Fibroblast of pulmonary artery (primary cell): ENCODE measurements around the gene LDB3.
A peak's percentile ranks its signal among the peaks of the same experiment; 100 is the strongest.

ENCODE experiments used
- DNase-seq: peaks from one replicate; pipeline ENCODE4 v3.0.0-alpha.2; 2010; ENCODE audit warnings: low read depth
- H3K4me3 ChIP-seq: replicated peaks from 2 replicates; pipeline ENCODE4 v1.5.1; 2011; ENCODE audit warnings: low read depth, mild to moderate bottlenecking, control low read depth, low read length, moderate library complexity
- TF ChIP-seq, protein P1 (sequence below): IDR thresholded peaks from 2 replicates; pipeline ENCODE4 v1.5.1; 2011; ENCODE audit warnings: mild to moderate bottlenecking, control low read depth, low read length, inconsistent platforms; ENCODE audit errors: missing control alignments

Gene LDB3

DNA sequence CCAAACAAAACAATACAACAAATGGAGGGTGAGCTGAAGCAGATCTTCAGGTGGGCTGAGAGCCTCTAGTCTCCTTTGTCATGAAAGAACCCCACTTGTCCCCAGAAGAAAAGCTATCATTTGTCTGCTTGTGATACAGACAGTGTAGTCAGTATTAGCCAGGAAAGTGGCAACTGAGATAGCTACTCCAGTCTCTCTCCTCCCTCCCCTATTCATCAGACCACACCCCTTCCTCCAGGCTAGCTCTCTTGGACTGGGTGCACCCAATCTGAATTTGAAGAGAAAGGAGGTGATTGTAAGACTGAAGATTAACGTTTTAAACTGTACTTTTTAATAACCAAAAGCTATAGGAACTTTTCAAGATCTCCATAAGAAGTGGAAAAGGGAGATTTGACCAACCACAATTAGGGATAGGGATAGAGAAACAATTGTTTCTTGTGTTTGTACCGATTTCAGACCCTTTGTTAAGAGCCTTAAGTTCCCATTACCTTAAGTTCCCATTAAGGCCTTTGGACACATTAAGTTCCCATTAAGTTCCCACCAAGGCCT, 102.2 kb downstream of the LDB3 start:
- no peak for DNase-seq
- TF ChIP-seq, protein P1, sequence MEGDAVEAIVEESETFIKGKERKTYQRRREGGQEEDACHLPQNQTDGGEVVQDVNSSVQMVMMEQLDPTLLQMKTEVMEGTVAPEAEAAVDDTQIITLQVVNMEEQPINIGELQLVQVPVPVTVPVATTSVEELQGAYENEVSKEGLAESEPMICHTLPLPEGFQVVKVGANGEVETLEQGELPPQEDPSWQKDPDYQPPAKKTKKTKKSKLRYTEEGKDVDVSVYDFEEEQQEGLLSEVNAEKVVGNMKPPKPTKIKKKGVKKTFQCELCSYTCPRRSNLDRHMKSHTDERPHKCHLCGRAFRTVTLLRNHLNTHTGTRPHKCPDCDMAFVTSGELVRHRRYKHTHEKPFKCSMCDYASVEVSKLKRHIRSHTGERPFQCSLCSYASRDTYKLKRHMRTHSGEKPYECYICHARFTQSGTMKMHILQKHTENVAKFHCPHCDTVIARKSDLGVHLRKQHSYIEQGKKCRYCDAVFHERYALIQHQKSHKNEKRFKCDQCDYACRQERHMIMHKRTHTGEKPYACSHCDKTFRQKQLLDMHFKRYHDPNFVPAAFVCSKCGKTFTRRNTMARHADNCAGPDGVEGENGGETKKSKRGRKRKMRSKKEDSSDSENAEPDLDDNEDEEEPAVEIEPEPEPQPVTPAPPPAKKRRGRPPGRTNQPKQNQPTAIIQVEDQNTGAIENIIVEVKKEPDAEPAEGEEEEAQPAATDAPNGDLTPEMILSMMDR, result no peak
- no peak overlapping the region for H3K4me3 ChIP-seq

DNA sequence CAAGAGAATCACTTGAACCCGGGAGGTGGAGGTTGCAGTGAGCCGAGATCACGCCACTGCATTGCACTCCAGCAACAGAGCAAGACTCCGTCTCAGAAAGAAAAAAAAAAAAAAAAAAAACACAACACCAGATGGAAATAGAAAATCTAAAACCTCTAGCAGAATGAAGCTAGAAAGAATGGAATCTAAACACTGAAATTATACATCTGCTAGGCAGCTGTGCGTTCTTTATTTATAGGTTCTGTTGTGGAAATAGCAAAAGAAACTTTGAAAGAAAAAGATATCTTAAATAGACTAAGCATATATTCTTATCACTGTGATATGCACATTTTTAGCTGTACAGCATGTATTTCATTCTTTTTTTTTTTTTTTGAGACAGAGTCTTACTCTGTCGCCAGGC, 105.2 kb downstream of the LDB3 start:
- TF ChIP-seq, protein P1, result no peak
- no peak for DNase-seq
- no peak overlapping the region for H3K4me3 ChIP-seq

DNA sequence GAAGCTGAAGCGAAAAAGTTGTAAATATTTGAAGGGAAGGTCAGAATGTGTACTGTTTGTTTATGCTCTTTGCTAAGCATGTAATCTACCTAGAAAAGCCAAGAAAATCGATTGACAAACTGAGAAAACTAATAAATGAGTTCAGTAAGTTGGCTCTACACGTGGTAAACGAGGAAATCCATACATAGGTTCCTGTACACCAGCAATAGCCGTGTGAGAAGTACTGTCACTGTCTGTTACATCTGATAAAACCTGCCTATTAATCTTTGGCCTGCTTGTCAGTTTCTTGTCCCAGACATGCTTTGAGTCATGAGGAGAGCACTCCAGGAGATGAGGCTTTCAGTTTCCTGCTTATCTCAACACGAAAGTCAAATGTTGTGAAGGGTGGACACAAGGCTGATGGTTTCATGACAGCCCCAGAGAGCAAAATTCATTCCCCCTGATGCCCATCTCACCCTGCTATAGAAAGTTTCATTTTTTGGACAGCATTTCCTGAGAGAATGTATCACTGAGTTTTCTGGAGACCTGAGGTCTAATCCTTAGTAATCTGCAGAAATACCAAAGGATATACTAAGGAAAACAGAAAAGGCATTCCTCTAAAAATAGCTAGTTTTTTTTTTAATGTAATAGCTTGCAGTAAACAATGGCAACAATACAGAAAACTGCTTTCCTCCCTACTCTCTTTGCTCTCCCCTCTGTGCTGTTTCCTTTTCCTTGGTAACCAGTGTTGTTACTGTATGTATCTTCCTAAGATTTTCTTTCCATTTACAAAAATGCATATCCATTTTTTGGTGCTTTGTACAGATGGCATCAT, 107.0 kb downstream of the LDB3 start:
- no peak overlapping the region for H3K4me3 ChIP-seq
- TF ChIP-seq, protein P1, result no peak
- DNase-seq, result peak; percentile 52

DNA sequence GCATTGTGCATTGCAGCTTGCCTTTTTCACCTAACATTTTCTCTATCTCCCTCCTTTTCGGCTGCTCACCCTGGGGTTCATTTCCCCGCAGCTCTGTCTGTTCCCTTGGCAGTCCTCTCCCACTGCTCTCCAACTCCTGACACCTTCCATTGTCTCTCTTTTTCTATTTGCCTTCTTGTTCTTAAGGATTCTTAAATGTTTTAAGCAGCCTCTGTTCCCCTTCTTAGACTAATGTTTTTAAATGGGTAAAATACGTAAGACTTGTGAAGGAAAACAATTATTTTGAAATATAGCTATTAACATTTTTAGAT, 107.5 kb downstream of the LDB3 start:
- H3K4me3 ChIP-seq, result no peak overlapping the region
- TF ChIP-seq, protein P1, result no peak
- DNase-seq, result no peak

DNA sequence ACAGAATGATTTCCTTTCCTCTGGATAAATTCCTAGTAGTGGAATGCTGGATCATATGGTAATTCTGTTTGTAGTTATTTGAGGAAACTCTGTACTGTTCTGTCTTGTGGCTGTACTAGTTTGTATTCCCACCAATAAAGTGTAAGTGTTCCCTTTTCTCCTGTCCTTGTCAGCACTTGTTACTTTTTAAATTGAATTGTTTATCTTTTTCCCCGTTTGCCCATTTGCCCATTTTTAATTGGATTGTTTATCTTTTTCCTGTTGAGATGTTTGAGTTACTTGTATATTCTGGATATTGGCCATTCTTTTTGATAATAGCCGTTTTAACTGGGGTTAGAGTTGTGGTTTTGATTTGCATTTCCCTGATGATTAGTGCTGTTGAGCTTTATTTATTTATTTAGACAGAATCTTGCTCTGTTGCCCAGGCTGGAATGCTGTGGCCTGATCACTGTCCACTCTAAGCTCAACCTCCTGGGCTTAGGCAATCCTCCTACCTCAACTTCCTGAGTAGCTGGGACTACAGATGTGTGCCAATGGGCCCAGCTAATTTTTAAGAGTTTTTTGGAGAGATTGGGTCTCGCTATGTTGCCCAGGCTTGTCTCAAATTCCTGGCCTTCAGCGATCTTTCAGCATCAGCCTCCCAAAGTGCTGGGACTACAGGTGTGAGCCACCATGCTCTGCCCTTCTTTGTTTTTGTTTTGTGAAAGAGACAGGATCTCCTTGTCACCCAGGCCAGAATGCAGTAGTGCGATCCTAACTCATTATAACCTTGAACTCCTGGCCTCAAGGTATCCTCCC, 111.1 kb downstream of the LDB3 start:
- TF ChIP-seq, protein P1, result no peak
- DNase-seq, result peak; percentile 59
- no peak overlapping the region for H3K4me3 ChIP-seq

DNA sequence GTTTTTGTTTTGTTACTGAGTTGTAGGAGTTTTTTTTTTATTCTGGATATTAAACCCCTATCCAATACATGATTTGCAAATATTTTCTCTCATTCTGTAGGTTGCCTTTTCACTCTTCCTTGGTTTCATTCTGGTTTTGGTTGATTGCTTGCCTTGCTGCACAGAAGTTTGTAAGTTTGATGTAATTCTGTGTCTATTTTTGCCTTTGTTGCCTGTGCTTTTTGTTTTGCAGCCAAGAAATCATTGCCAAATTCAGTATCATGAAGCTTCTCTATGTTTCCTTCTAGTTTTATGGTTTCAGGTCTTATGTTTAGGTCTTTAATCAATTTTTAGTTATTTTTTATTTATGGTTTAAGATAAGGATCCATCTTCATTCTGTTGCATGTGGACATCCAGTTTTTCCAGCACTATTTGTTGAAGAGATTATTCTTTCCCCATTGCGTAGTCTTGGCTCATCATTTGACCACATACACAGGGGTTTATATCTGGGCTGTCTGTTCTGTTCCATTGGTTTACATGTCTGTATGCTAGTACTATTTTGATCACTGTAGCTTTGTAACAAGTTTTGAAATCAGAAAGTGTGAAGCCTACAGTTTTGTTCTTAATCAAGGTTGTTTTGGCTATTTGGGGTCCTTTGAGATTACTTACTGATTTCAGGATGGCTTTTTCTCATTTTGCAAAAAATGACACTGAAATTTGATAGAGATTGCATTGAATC, 114.5 kb downstream of the LDB3 start:
- no peak overlapping the region for H3K4me3 ChIP-seq
- TF ChIP-seq, protein P1, result no peak
- DNase-seq, result no peak
